Activated CD8-positive, alpha-beta memory T cell treated with anti-CD3 and anti-CD28 coated beads, Interleukin-2, amount 50 U/mL, for 4 hours (primary cell): ENCODE results near the gene SNAPC1.

ENCODE experiments used
- DNase-seq: peaks from one replicate; pipeline ENCODE4 v3.0.0-alpha.2; 2020

Gene SNAPC1

GRCh38 chr14:61812347-61813095 lies 50.3 kb downstream of the SNAPC1 start, which contains the start of gene SYT16:
TSS of gene SYT16 (plus strand) at chr14:61812703.
- peak; percentile 18 for DNase-seq

DNA sequence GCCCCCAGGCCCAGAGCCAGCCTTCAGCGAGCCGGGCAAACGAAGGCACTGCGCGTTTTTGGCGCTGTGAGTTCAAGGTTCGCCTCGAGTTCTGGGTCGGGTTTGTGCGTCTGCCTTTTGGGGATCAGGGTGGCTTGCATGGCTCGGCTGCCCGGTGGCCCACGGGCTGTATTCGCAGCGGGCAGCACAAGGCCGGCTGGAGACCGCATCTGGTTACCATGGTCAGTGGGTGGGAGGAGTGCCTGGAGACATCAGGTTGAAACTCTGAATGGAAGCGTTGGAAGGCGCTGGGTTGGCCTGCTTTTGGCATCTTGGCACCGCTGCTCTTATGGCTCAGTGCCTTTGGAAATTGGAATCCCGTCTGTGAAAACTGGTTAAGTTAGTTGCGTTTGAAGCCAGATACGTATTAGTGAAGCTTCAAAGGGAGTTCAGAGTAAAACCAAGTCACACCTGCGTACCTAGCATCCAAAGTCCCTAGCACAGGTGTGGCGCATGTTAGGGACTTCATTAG lies 50.9 kb downstream of the SNAPC1 start:
- DNase-seq, result no peak

- DNase-seq, result no peak
These were observed 60.2 kb downstream of the SNAPC1 start for GRCh38 chr14:61822458-61822857.

DNA sequence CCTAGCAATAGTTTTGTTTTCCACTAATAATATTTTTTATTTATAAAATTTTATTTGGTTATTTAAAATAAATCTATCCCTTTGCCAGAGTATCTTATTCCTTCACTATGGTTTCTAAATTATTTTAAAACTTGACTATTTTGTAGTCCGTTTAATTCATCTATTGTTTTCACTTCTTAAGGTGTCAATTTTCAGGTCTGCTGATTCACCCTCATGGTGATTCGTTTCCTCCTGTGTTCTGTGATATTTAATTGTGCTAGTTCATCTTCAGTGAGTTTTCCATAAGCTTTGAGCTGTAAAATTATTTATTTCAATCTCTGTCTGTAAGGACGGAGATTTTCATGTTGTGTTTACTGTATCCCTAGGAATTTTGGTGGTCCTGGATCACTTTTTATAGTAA lies 70.6 kb downstream of the SNAPC1 start:
- DNase-seq, result no peak

DNA sequence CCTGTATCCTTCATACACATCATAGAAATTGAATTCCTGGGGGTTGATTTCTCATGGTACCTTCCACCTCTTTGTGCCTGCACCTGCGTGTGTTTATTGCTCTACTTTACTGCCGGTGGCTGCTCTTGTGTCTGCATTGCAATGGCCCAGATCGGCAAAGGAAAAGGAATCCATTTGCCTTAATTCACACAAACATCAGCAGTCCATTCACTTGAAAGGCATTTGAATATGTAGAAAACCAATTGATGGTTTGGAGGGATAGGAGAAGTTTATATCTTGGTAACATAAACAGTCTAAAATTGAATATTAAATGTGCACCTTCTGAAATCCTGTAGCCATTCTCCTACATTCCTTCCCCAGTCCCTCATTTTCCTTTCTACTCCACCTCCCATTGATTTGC lies 74.0 kb downstream of the SNAPC1 start:
- DNase-seq, result no peak

- DNase-seq, result no peak
These were observed 74.6 kb downstream of the SNAPC1 start for GRCh38 chr14:61836807-61837206.

- DNase-seq, result peak; percentile 73
These were observed 75.4 kb downstream of the SNAPC1 start for GRCh38 chr14:61837336-61838229.

GRCh38 chr14:61838661-61839245 lies 76.5 kb downstream of the SNAPC1 start:
- DNase-seq, result no peak

DNA sequence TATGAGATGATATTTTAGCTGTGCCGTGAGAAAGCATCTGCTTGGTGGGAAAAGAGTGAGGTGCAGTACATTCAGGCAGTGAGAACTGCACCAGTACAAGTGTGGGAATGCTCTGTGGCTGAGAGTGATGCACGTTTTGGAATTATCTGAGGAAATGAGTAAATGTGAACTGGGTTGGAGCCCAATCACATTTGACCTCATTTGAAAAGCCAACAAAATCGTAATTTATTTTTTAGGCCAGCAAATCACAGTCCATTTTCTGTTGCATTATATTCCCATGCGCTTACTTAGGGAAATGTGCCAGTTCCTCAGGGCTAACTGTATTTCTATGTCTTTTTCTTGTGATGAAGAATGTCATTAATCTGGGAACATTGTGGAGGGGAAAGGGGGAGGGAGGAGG lies 77.3 kb downstream of the SNAPC1 start:
- no peak for DNase-seq

DNA sequence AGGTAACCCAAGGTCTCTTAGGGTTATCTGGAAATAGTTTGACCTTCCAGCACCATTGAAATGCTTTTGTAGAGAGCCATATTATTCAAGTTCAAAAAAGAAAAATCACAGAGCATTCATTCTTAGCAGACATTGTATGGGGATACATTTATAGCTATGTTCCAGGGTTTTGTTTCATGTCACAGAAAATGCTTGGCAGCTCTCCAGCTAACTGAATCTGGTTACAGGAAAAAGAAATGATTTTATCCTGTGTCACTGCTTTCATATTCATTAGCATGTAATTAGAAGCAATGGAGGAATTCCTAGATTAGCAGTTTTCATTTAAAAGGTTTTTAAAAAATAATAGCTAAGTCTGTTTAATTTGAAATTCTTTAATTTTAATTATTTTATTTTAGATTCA lies 78.9 kb downstream of the SNAPC1 start:
- no peak for DNase-seq
